SU-DHL-6 (cell line): ENCODE measurements around the gene BEND6.
A peak's percentile ranks its signal among the peaks of the same experiment; 100 is the strongest.

ENCODE experiments used
- H2AFZ ChIP-seq: fragments of 200-600 bp; sonication (generic); 2 replicates; pipeline ENCODE4 v1.6.1; 2014; ENCODE audit warnings: low read depth, mild to moderate bottlenecking, moderate library complexity, mixed read lengths, antibody characterized with exemption, low read length; ENCODE audit not compliant: severe bottlenecking
- H3F3A ChIP-seq: fragments of 200-600 bp; shearing (Covaris generic); 2 replicates; pipeline ENCODE4 v1.6.0; 2016; ENCODE audit warnings: antibody characterized with exemption, mild to moderate bottlenecking; ENCODE audit not compliant: insufficient read depth
- H3K27ac ChIP-seq: fragments of 200-600 bp; sonication (generic); 2 replicates; pipeline ENCODE4 v1.5.1; 2016; ENCODE audit warnings: low read depth, mild to moderate bottlenecking, low read length, moderate library complexity, mixed read lengths
- H3K27me3 ChIP-seq: fragments of 200-600 bp; sonication (generic), shearing (Covaris generic); 2 replicates; pipeline ENCODE4 v1.6.0; 2014; ENCODE audit warnings: mild to moderate bottlenecking, low read length
- H3K36me3 ChIP-seq: fragments of 200-600 bp; sonication (generic); 2 replicates; pipeline ENCODE4 v1.6.1; 2014; ENCODE audit warnings: mild to moderate bottlenecking, low read length, mixed read lengths
- H3K4me2 ChIP-seq: fragments of 300-600, 200-600 bp; shearing (Covaris generic), sonication (generic); 2 replicates; pipeline ENCODE4 v1.6.0; 2014; ENCODE audit warnings: low read length, low read depth, mild to moderate bottlenecking; ENCODE audit not compliant: poor library complexity, severe bottlenecking
- H3K4me3 ChIP-seq: fragments of 200-600 bp; sonication (generic); 2 replicates; pipeline ENCODE4 v1.5.1; 2014; ENCODE audit warnings: antibody characterized with exemption, low read length, mild to moderate bottlenecking, mixed read lengths; ENCODE audit not compliant: insufficient read depth, poor library complexity, severe bottlenecking
- H3K79me2 ChIP-seq: fragments of 200-600 bp; sonication (generic); 2 replicates; pipeline ENCODE4 v1.6.1; 2014; ENCODE audit warnings: mild to moderate bottlenecking, low read length, moderate library complexity; ENCODE audit not compliant: insufficient read depth
- H3K9ac ChIP-seq: fragments of 200-600 bp; sonication (generic); 2 replicates; pipeline ENCODE4 v1.7.0; 2014; ENCODE audit warnings: mild to moderate bottlenecking, low read length
- H3K9me2 ChIP-seq: fragments of 200-600 bp; sonication (generic); replicated peaks from 2 replicates; pipeline ENCODE4 v1.6.1; 2014; ENCODE audit warnings: low read length; ENCODE audit not compliant: insufficient read depth
- H3K9me3 ChIP-seq: fragments of 200-600 bp; sonication (generic); 2 replicates; pipeline ENCODE4 v1.6.1; 2014; ENCODE audit warnings: low read length, mixed read lengths; ENCODE audit not compliant: insufficient read depth
- H4K20me1 ChIP-seq: fragments of 200-600 bp; sonication (generic); 2 replicates; pipeline ENCODE4 v1.6.1; 2014; ENCODE audit warnings: low read depth, mild to moderate bottlenecking, antibody characterized with exemption, low read length, moderate library complexity, mixed read lengths
- CTCF ChIP-seq: fragments of 200-600 bp; sonication (generic); IDR thresholded peaks from one replicate; pipeline ENCODE4 v1.5.1; 2017; ENCODE audit warnings: antibody characterized with exemption, mild to moderate bottlenecking, low read length, moderate library complexity; ENCODE audit not compliant: insufficient read depth, poor library complexity, severe bottlenecking
- EZH2phosphoT487 ChIP-seq: fragments of 200-600 bp; sonication (generic), shearing (Covaris generic); conservative IDR thresholded peaks from 2 replicates; pipeline ENCODE4 v1.6.1; 2018; ENCODE audit warnings: mild to moderate bottlenecking, antibody characterized with exemption, low read length, moderate library complexity, mixed read lengths

Gene BEND6

GRCh38 chr6:57021086-57021720 lies 66.3 kb downstream of the BEND6 start:
- no peak overlapping the region for H3K27ac ChIP-seq
- H3K4me2 ChIP-seq: no peak overlapping the region
- H4K20me1 ChIP-seq: no peaks in the 10 kb centered on the region
- no peaks in the 10 kb centered on the region for H3K36me3 ChIP-seq
- H3K9me3 ChIP-seq: no peaks in the 10 kb centered on the region
- H3K4me3 ChIP-seq: no peak overlapping the region
- no peaks in the 10 kb centered on the region for H3K27me3 ChIP-seq
- no peaks in the 10 kb centered on the region for H3F3A ChIP-seq
- H3K9me2 ChIP-seq: no peaks in the 10 kb centered on the region
- H3K79me2 ChIP-seq: no peaks in the 10 kb centered on the region
- no peak for TF ChIP-seq EZH2phosphoT487
- peak; percentile 85 for TF ChIP-seq CTCF
- no peak overlapping the region for H3K9ac ChIP-seq
- no peak overlapping the region for H2AFZ ChIP-seq

- Histone ChIP-seq H3K36me3 (no peaks in the 10 kb centered on the region), H3K4me3 (no peak overlapping the region), H3K9ac (no peak overlapping the region), H3F3A (no peaks in the 10 kb centered on the region), H2AFZ (no peak overlapping the region), H3K9me2 (no peaks in the 10 kb centered on the region), H4K20me1 (no peaks in the 10 kb centered on the region), H3K4me2 (no peak overlapping the region), H3K27me3 (no peaks in the 10 kb centered on the region), H3K79me2 (no peaks in the 10 kb centered on the region), H3K27ac (no peak overlapping the region), H3K9me3 (no peaks in the 10 kb centered on the region)
- TF ChIP-seq CTCF: no peak
- TF ChIP-seq EZH2phosphoT487: no peak
Measured at GRCh38 chr6:57024321-57024720, 69.4 kb downstream of the BEND6 start.

- Histone ChIP-seq H4K20me1 (no peaks in the 10 kb centered on the region), H3K79me2 (no peaks in the 10 kb centered on the region), H3F3A (no peaks in the 10 kb centered on the region), H3K27ac (no peak overlapping the region), H3K27me3 (no peaks in the 10 kb centered on the region), H3K4me3 (no peak overlapping the region), H3K9me2 (no peaks in the 10 kb centered on the region), H3K4me2 (no peak overlapping the region), H2AFZ (no peak overlapping the region), H3K36me3 (no peaks in the 10 kb centered on the region), H3K9me3 (no peaks in the 10 kb centered on the region), H3K9ac (no peak overlapping the region)
- TF ChIP-seq EZH2phosphoT487: no peak
- TF ChIP-seq CTCF: no peak
Measured at GRCh38 chr6:57024775-57025174, 69.9 kb downstream of the BEND6 start.
